PC-9 (cell line): Measurements from ENCODE around the gene PTBP1. TPM values are rescaled to one million over a fixed set of nuclear protein-coding genes. Genes with fewer than 3 reads are reported as not detected.

Experiments used
- BruUV-seq: library from RNA; stranded (reverse); fragments of 400-500 nt; replicated peaks from 2 replicates; lab custom pipeline; 2021; lab: Mats Ljungman, UMichigan
- CTCF ChIA-PET: fragments of 300-600 bp; sonication (Branson Sonifier 250); formaldehyde crosslinking; loops from one replicate; lab custom pipeline; 2022; ENCODE audit warnings: antibody characterized with exemption; lab: Charles Lee
- POLR2A ChIA-PET: fragments of 300-600 bp; sonication (Branson Sonifier 250); formaldehyde crosslinking; loops from one replicate; lab custom pipeline; 2022; ENCODE audit warnings: antibody characterized with exemption; ENCODE audit not compliant: unreplicated experiment; lab: Charles Lee
- DNase-seq, 2 experiments: peaks; one replicate each; pipeline versions ENCODE4 v3.0.0 to v3.0.0-alpha.2; 2015 to 2022; ENCODE audit warnings: mixed read lengths in 1 of 2
- H2AFZ ChIP-seq: fragments of 200-600 bp; sonication (generic); 2 replicates; pipeline ENCODE4 v1.8.1; 2017; ENCODE audit warnings: antibody characterized with exemption
- H3F3A ChIP-seq: fragments of 200-600 bp; sonication (generic); 2 replicates; pipeline ENCODE4 v1.8.1; 2017; ENCODE audit warnings: antibody characterized with exemption, mild to moderate bottlenecking, low read depth; ENCODE audit not compliant: insufficient read depth
- H3K27ac ChIP-seq: fragments of 200-600 bp; sonication (generic); 2 replicates; pipeline ENCODE4 v1.6.1; 2016; ENCODE audit warnings: mixed run types
- H3K27me3 ChIP-seq: fragments of 200-600 bp; sonication (generic); 2 replicates; pipeline ENCODE4 v1.6.1; 2016; ENCODE audit warnings: low read depth, mixed run types; ENCODE audit not compliant: insufficient read depth
- H3K36me3 ChIP-seq: fragments of 200-600 bp; sonication (generic); 2 replicates; pipeline ENCODE4 v1.6.1; 2016; ENCODE audit warnings: low read depth, mixed run types
- H3K4me1 ChIP-seq: fragments of 200-600 bp; sonication (generic); replicated peaks from 2 replicates; pipeline ENCODE4 v1.6.1; 2016; ENCODE audit warnings: mixed run types; ENCODE audit not compliant: insufficient read depth
- H3K4me2 ChIP-seq: fragments of 200-600 bp; sonication (generic); 2 replicates; pipeline ENCODE4 v1.6.1; 2017; ENCODE audit warnings: mixed run types
- H3K4me3 ChIP-seq: fragments of 200-600 bp; sonication (generic); 2 replicates; pipeline ENCODE4 v1.6.1; 2016; ENCODE audit warnings: mixed run types
- H3K79me2 ChIP-seq: fragments of 200-600 bp; sonication (generic); 2 replicates; pipeline ENCODE4 v1.6.1; 2017; ENCODE audit warnings: low read depth, mixed run types
- H3K9me2 ChIP-seq: fragments of 200-600 bp; sonication (generic); 2 replicates; pipeline ENCODE4 v1.8.1; 2017; ENCODE audit warnings: mild to moderate bottlenecking; ENCODE audit not compliant: insufficient read depth
- H3K9me3 ChIP-seq: fragments of 200-600 bp; sonication (generic); 2 replicates; pipeline ENCODE4 v1.8.1; 2016; ENCODE audit warnings: low read depth; ENCODE audit not compliant: insufficient read depth
- H4K20me1 ChIP-seq: fragments of 200-600 bp; sonication (generic); 2 replicates; pipeline ENCODE4 v1.8.1; 2017; ENCODE audit not compliant: insufficient read depth
- CTCF ChIP-seq: fragments of 200-600 bp; sonication (generic); conservative IDR thresholded peaks from 2 replicates; pipeline ENCODE4 v1.6.1; 2017; ENCODE audit warnings: mixed run types, antibody characterized with exemption, mild to moderate bottlenecking, moderate library complexity
- EZH2 ChIP-seq: fragments of 200-600 bp; sonication (generic); IDR thresholded peaks from 2 replicates; pipeline ENCODE4 v1.8.0; 2017; ENCODE audit warnings: antibody characterized with exemption, low read depth
- intact Hi-C: fragments of 100-400 bp; cut with micrococcal nuclease; formaldehyde crosslinking; loops from one replicate; pipeline ENCODE4 v1.10.0; 2022; ENCODE audit not compliant: unreplicated experiment
- total RNA-seq: library from RNA; stranded (reverse); gene quantifications from 2 replicates; pipeline ENCODE4 v1.2.3, GENCODE V29; 2021

The PTBP1 gene
- total RNA-seq, 1 experiment from 2014 or later = 542 TPM

- intact Hi-C loops = no loop called here
- TF ChIP-seq EZH2 (no peak), CTCF (no peak)
- Histone ChIP-seq H4K20me1 (peaks cover 99% of the 10 kb centered on the region), H3K4me2 (no peak overlapping the region), H3K36me3 (peaks cover 42% of the 10 kb centered on the region), H3K27me3 (no peaks in the 10 kb centered on the region), H3K79me2 (peaks cover 89% of the 10 kb centered on the region), H2AFZ (no peak overlapping the region), H3K4me1 (peaks cover 13% of the 10 kb centered on the region), H3K9me2 (no peaks in the 10 kb centered on the region), H3K4me3 (no peak overlapping the region), H3K9me3 (no peaks in the 10 kb centered on the region), H3F3A (peaks cover 53% of the 10 kb centered on the region), H3K27ac (no peak overlapping the region)
- ChIA-PET CTCF (no interaction called here), POLR2A (no interaction called here)
- no TSS peak for BruUV-seq
- no peak for DNase-seq
These were observed 7.9 kb downstream of the PTBP1 start for GRCh38 chr19:805166-805551.

GRCh38 chr19:805600-806550 lies 8.6 kb downstream of the PTBP1 start:
- H2AFZ ChIP-seq = no peak overlapping the region
- DNase-seq = no peak
- ChIA-PET CTCF (no interaction called here), POLR2A (no interaction called here)
- H4K20me1 ChIP-seq = peaks cover 99% of the 10 kb centered on the region
- peaks cover 82% of the 10 kb centered on the region for H3K79me2 ChIP-seq
- peaks cover 6% of the 10 kb centered on the region for H3K4me1 ChIP-seq
- H3K27me3 ChIP-seq = no peaks in the 10 kb centered on the region
- TF ChIP-seq CTCF (no peak), EZH2 (no peak)
- no peak overlapping the region for H3K4me3 ChIP-seq
- intact Hi-C loops = no loop called here
- H3K9me3 ChIP-seq = no peaks in the 10 kb centered on the region
- no peak overlapping the region for H3K4me2 ChIP-seq
- no TSS peak for BruUV-seq
- peaks cover 55% of the 10 kb centered on the region for H3F3A ChIP-seq
- no peak overlapping the region for H3K27ac ChIP-seq
- no peaks in the 10 kb centered on the region for H3K9me2 ChIP-seq
- H3K36me3 ChIP-seq = peaks cover 43% of the 10 kb centered on the region

- Histone ChIP-seq H4K20me1 (peaks cover 97% of the 10 kb centered on the region), H3K79me2 (peaks cover 71% of the 10 kb centered on the region), H3K4me2 (no peak overlapping the region), H3K27me3 (no peaks in the 10 kb centered on the region), H3K4me3 (no peak overlapping the region), H3K9me3 (no peaks in the 10 kb centered on the region), H3K36me3 (peaks cover 34% of the 10 kb centered on the region), H2AFZ (no peak overlapping the region), H3K4me1 (no peaks in the 10 kb centered on the region), H3K9me2 (no peaks in the 10 kb centered on the region), H3F3A (peaks cover 55% of the 10 kb centered on the region), H3K27ac (no peak overlapping the region)
- BruUV-seq = no TSS peak
- POLR2A ChIA-PET = no interaction called here
- CTCF ChIA-PET = no interaction called here
- DNase-seq = no peak
- intact Hi-C loops = no loop called here
- TF ChIP-seq CTCF (no peak), EZH2 (no peak)
These were observed 9.7 kb downstream of the PTBP1 start for GRCh38 chr19:806815-807421.
